Measurements from ENCODE around the gene POU2F3.

POU2F3 gene

GRCh38 chr11:120293038-120293800 is 53.3 kb downstream of the POU2F3 start:
- no peak for DNase-seq

- no peak for DNase-seq
Observed at GRCh38 chr11:120294096-120294495, 54.2 kb downstream of the POU2F3 start.

GRCh38 chr11:120295099-120295498 is 55.2 kb downstream of the POU2F3 start:
- DNase-seq = no peak

GRCh38 chr11:120296554-120296953 is 56.6 kb downstream of the POU2F3 start:
- DNase-seq = no peak

GRCh38 chr11:120298461-120298860 is 58.5 kb downstream of the POU2F3 start:
- DNase-seq = no peak

- no peak for DNase-seq
Observed at GRCh38 chr11:120302001-120302805, 62.3 kb downstream of the POU2F3 start.

GRCh38 chr11:120303004-120303637 is 63.2 kb downstream of the POU2F3 start:
- DNase-seq = peak; percentile 76

- no peak for DNase-seq
Observed at GRCh38 chr11:120304526-120304925, 64.6 kb downstream of the POU2F3 start.

- DNase-seq = no peak
Observed at GRCh38 chr11:120305286-120305685, 65.3 kb downstream of the POU2F3 start.

GRCh38 chr11:120306519-120307242 is 66.7 kb downstream of the POU2F3 start:
- no peak for DNase-seq

GRCh38 chr11:120307476-120307875 is 67.5 kb downstream of the POU2F3 start:
- no peak for DNase-seq

GRCh38 chr11:120308081-120308480 is 68.1 kb downstream of the POU2F3 start:
- DNase-seq = no peak

- DNase-seq = no peak
Observed at GRCh38 chr11:120310870-120311269, 70.9 kb downstream of the POU2F3 start.

GRCh38 chr11:120314861-120315260 is 74.9 kb downstream of the POU2F3 start:
- peak; percentile 30 for DNase-seq

- no peak for DNase-seq
Observed at GRCh38 chr11:120316880-120317688, 77.1 kb downstream of the POU2F3 start.

- no peak for DNase-seq
Observed at GRCh38 chr11:120317689-120318480, 77.9 kb downstream of the POU2F3 start.

- no peak for DNase-seq
Observed at GRCh38 chr11:120318906-120319305, 79.0 kb downstream of the POU2F3 start.

GRCh38 chr11:120324932-120325810 is 85.2 kb downstream of the POU2F3 start, which contains the start of gene TLCD5:
Gene TLCD5 (plus strand): TSS chr11:120325299. CDS start chr11:120327442, 2,143 bp downstream.
- no peak for DNase-seq

GRCh38 chr11:120326228-120326627 is 86.3 kb downstream of the POU2F3 start:
- DNase-seq = no peak

GRCh38 chr11:120326845-120327281 is 86.9 kb downstream of the POU2F3 start:
- DNase-seq = no peak
